ENCODE measurements around the gene CBFA2T3. TPM values are rescaled to one million over a fixed set of nuclear protein-coding genes. Genes with fewer than 3 reads are reported as not detected.

The CBFA2T3 gene
- total RNA-seq, 2 donors from 2014 or later: 3.2 to 4.4 TPM

DNA sequence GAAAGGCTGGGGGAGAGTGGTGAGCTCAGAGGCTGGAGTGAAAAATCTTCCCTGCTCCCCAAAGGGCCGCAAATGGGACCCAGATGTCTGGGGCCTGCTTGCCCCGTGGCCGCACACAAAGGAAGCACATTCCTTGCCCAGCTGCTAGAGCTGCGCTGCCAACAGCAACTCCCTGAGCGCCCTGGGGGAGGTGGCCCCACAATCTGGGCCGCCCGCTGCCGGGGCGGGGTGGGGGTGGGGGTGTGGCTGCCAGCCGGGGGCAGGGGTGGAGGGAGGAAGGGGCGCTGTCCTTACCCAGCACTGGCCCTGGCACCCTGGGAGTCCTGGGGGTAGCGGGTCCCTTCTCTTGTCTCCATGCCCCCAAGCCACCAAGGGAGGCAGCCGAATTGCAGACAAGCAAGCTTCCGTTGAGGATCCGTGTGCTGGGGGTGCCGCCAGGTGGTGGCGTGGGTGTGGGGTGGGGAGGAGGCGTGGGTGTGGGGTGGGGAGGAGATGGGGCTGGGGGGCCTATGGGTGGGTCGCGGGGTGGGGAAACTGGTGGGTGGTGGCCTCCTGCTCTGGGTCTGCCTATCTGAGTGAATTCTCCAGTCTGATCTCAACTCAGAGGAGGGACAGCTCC is 62.1 kb downstream of the CBFA2T3 start:
- H3K9me3 ChIP-seq (ENCODE audit: control insufficient read depth, low read length, poor library complexity, severe bottlenecking): no peaks in the 10 kb centered on the region
- Mint-ChIP-seq H3K36me3 (ENCODE audit: low read depth) (no peaks in the 10 kb centered on the region), H3K4me3 (no peak overlapping the region), H3K27ac (no peak overlapping the region), H3K27me3 (peaks cover 5% of the 10 kb centered on the region), H3K4me1 (peaks cover 3% of the 10 kb centered on the region)
- ATAC-seq: no peak
- no peak for DNase-seq

DNA sequence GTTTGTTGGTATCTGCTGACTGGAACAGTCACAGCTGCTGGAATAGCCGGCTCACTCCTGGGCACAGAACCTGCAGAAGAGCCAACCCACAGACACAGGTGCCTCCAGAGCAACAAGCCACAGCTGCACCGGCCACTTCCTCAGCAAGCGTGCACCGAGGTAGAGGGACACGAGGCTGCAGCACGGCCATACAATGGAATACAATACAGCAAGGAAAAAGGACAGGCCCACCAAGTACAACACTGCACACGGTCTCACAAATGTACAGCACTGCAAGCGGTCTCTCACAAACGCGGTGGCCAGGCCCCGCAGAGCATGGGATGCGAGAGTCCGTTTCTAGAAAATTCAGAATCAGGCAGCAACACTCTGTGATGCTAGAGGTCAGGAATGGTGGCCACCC is 63.1 kb downstream of the CBFA2T3 start:
- peaks cover 5% of the 10 kb centered on the region for H3K27me3 Mint-ChIP-seq
- no peaks in the 10 kb centered on the region for H3K9me3 ChIP-seq (ENCODE audit: control insufficient read depth, low read length, poor library complexity, severe bottlenecking)
- ATAC-seq: no peak
- no peak overlapping the region for H3K4me3 Mint-ChIP-seq
- no peak for DNase-seq
- H3K4me1 Mint-ChIP-seq: peaks cover 3% of the 10 kb centered on the region
- H3K27ac Mint-ChIP-seq: no peak overlapping the region
- no peaks in the 10 kb centered on the region for H3K36me3 Mint-ChIP-seq (ENCODE audit: low read depth)

GRCh38 chr16:88913001-88913612 is 63.9 kb downstream of the CBFA2T3 start:
- no peaks in the 10 kb centered on the region for H3K9me3 ChIP-seq (ENCODE audit: control insufficient read depth, low read length, poor library complexity, severe bottlenecking)
- H3K4me1 Mint-ChIP-seq: peaks cover 3% of the 10 kb centered on the region
- no peak overlapping the region for H3K27ac Mint-ChIP-seq
- DNase-seq: no peak
- H3K36me3 Mint-ChIP-seq (ENCODE audit: low read depth): no peaks in the 10 kb centered on the region
- no peak for ATAC-seq
- peaks cover 5% of the 10 kb centered on the region for H3K27me3 Mint-ChIP-seq
- H3K4me3 Mint-ChIP-seq: no peak overlapping the region

GRCh38 chr16:88912556-88912955 is 64.5 kb downstream of the CBFA2T3 start:
- no peak overlapping the region for H3K4me3 Mint-ChIP-seq
- DNase-seq (no peak), ATAC-seq (no peak)
- peaks cover 5% of the 10 kb centered on the region for H3K27me3 Mint-ChIP-seq
- H3K36me3 Mint-ChIP-seq (ENCODE audit: low read depth): no peaks in the 10 kb centered on the region
- H3K9me3 ChIP-seq (ENCODE audit: control insufficient read depth, low read length, poor library complexity, severe bottlenecking): no peaks in the 10 kb centered on the region
- no peak overlapping the region for H3K27ac Mint-ChIP-seq
- peaks cover 3% of the 10 kb centered on the region for H3K4me1 Mint-ChIP-seq

GRCh38 chr16:88911946-88912310 is 65.1 kb downstream of the CBFA2T3 start:
- H3K9me3 ChIP-seq (ENCODE audit: control insufficient read depth, low read length, poor library complexity, severe bottlenecking): no peaks in the 10 kb centered on the region
- peaks cover 3% of the 10 kb centered on the region for H3K4me1 Mint-ChIP-seq
- no peak for ATAC-seq
- no peak overlapping the region for H3K27ac Mint-ChIP-seq
- no peak overlapping the region for H3K4me3 Mint-ChIP-seq
- H3K27me3 Mint-ChIP-seq: peaks cover 5% of the 10 kb centered on the region
- DNase-seq: no peak
- no peaks in the 10 kb centered on the region for H3K36me3 Mint-ChIP-seq (ENCODE audit: low read depth)

DNA sequence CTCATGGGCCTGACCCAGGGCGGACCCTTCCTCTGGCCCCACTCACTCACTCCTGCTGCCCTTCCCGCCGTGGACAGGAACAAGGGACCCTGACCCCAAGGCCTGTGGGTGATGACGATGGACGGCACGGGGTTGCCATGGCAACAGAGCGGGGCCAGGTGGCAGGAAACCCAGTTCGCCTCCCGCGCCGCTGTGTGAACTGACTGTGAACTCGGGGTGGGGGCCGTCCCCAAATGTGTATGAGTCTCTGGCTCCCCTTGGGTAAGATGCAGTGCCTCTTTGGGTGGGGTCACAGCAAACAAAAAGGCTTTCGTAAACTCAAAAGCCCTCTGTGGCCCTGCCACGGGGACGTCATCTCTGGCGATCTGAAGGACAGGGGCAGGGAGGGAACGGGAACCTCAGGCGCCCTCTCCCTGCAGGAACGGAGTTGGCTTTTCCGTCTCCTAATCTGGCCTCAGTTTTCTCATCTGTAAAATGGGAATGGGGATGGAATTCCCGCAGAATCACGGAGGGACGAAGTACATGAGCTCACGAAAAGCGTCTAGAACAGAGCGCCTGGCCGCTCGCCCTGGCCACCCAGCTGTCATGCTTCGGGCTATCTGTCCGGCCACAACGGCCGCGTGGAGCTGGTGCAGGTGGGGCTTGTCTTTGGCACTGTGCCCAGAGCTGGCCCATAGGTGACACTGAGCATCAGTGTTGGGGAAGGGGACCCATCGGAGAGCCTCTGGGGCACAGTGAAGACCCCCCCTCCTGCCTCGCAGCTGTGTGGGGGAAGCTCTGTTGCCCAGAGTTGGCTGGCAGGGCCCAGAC is 65.7 kb downstream of the CBFA2T3 start:
- H3K27me3 Mint-ChIP-seq: peaks cover 5% of the 10 kb centered on the region
- DNase-seq (no peak), ATAC-seq (no peak)
- no peaks in the 10 kb centered on the region for H3K9me3 ChIP-seq (ENCODE audit: control insufficient read depth, low read length, poor library complexity, severe bottlenecking)
- H3K4me3 Mint-ChIP-seq: no peak overlapping the region
- no peaks in the 10 kb centered on the region for H3K36me3 Mint-ChIP-seq (ENCODE audit: low read depth)
- H3K27ac Mint-ChIP-seq: no peak overlapping the region
- peaks cover 3% of the 10 kb centered on the region for H3K4me1 Mint-ChIP-seq

DNA sequence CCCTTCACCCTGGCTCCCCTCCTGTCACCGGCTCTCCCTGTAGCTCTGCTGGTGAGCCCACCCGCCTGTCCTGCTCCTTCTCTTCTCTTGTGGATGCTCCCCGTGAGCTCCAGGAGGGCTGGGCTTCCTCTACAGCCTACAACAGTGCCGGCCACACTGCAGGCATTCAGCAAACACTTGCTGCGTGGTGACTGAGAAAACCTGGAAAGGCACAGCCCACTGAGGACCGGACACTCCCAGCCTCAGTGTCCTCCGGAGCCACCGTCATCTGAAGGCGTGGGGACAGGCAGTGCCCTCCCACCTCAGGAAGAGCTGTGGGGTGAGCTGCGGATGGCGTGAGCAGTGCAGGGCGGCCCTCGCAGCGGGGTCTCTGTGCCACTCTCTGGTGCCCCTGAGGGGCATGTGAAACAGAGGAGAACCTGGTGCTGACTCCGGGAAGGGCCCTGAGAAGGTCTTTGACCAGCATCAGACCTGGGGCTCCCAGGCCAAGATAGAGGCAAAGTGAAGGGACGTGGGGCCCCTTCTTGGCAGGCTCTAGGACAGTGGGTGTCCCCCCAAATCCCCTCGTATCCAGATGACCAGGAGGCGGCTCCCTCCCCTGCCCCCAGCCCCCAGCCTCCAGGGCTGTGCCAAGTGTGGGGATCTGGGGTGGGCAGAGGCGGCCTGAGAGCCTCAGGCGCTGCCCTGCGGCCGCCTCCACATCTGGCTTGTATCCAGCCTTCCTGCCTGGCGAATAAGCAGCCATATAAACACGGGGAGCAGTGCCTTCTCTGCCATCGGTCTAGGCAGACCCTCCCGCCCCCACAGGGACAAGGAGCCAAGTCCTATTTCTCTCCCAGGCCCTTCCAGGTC is 66.5 kb downstream of the CBFA2T3 start:
- Mint-ChIP-seq H3K27ac (no peak overlapping the region), H3K4me1 (peaks cover 6% of the 10 kb centered on the region), H3K4me3 (no peak overlapping the region), H3K27me3 (peaks cover 5% of the 10 kb centered on the region), H3K36me3 (ENCODE audit: low read depth) (no peaks in the 10 kb centered on the region)
- no peak for DNase-seq
- H3K9me3 ChIP-seq (ENCODE audit: control insufficient read depth, low read length, poor library complexity, severe bottlenecking): no peaks in the 10 kb centered on the region
- no peak for ATAC-seq

DNA sequence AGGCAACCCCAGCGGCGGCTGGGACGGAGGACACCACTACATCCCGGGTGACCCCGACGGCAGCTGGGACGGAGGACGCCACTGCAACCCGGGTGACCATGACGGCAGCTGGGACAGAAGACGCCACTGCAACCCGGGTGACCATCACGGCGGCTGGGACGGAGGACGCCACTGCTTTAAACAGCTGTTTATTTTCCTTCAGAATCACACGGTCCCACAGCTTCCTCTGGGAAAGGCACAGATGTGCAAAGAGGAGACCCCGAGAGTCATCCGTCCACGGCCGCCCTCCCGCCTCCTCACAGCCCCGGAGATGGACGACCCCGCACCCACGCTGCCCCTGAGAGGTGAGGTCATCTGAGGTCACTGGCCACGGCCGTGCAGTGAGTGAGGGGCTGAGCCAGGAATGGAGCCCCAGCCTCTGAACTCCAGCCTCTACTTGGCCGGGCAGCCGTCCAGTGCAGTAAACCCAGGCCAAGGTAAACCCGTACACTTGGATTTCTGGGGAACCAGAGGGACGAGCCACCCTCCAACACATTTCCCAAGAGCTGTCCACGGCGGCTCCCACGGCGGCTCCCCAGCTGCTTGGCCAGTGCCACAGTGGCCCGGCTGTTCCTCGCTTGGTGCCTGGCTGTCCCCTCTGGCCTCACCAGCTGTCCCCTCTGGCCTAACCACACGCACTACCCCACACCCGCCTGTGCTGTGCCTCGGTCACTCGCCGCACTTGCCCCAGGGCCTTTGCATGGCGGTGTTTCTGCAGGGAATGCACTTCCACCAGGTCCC is 67.4 kb downstream of the CBFA2T3 start:
- ATAC-seq (no peak), DNase-seq (no peak)
- Mint-ChIP-seq H3K36me3 (ENCODE audit: low read depth) (no peaks in the 10 kb centered on the region), H3K27me3 (peaks cover 5% of the 10 kb centered on the region), H3K4me1 (peaks cover 9% of the 10 kb centered on the region), H3K4me3 (no peak overlapping the region), H3K27ac (no peak overlapping the region)
- H3K9me3 ChIP-seq (ENCODE audit: control insufficient read depth, low read length, poor library complexity, severe bottlenecking): no peaks in the 10 kb centered on the region

- ATAC-seq: no peak
- H3K27ac Mint-ChIP-seq: no peak overlapping the region
- no peaks in the 10 kb centered on the region for H3K9me3 ChIP-seq (ENCODE audit: control insufficient read depth, low read length, poor library complexity, severe bottlenecking)
- no peaks in the 10 kb centered on the region for H3K27me3 Mint-ChIP-seq
- peaks cover 9% of the 10 kb centered on the region for H3K4me1 Mint-ChIP-seq
- DNase-seq: no peak
- no peak overlapping the region for H3K4me3 Mint-ChIP-seq
- no peaks in the 10 kb centered on the region for H3K36me3 Mint-ChIP-seq (ENCODE audit: low read depth)
Measured at GRCh38 chr16:88908307-88908706, 68.7 kb downstream of the CBFA2T3 start.

GRCh38 chr16:88907768-88908167 is 69.2 kb downstream of the CBFA2T3 start:
- Mint-ChIP-seq H3K36me3 (ENCODE audit: low read depth) (no peaks in the 10 kb centered on the region), H3K27me3 (no peaks in the 10 kb centered on the region), H3K4me3 (no peak overlapping the region), H3K27ac (no peak overlapping the region), H3K4me1 (peaks cover 9% of the 10 kb centered on the region)
- DNase-seq (no peak), ATAC-seq (no peak)
- H3K9me3 ChIP-seq (ENCODE audit: control insufficient read depth, low read length, poor library complexity, severe bottlenecking): no peaks in the 10 kb centered on the region

- Mint-ChIP-seq H3K27me3 (no peaks in the 10 kb centered on the region), H3K36me3 (ENCODE audit: low read depth) (no peaks in the 10 kb centered on the region), H3K27ac (no peak overlapping the region), H3K4me3 (no peak overlapping the region), H3K4me1 (peaks cover 9% of the 10 kb centered on the region)
- no peaks in the 10 kb centered on the region for H3K9me3 ChIP-seq (ENCODE audit: control insufficient read depth, low read length, poor library complexity, severe bottlenecking)
- DNase-seq: no peak
- ATAC-seq: no peak
Measured at GRCh38 chr16:88906535-88907105, 70.4 kb downstream of the CBFA2T3 start.

GRCh38 chr16:88906020-88906419 is 71.0 kb downstream of the CBFA2T3 start:
- H3K36me3 Mint-ChIP-seq (ENCODE audit: low read depth): no peaks in the 10 kb centered on the region
- H3K4me1 Mint-ChIP-seq: peaks cover 9% of the 10 kb centered on the region

More at GRCh38 chr16:88906020-88906419, 71.0 kb downstream of the CBFA2T3 start:
- H3K4me3 Mint-ChIP-seq: no peak overlapping the region
- ATAC-seq: no peak
- H3K27me3 Mint-ChIP-seq: no peaks in the 10 kb centered on the region
- H3K27ac Mint-ChIP-seq: no peak overlapping the region
- no peak for DNase-seq
- H3K9me3 ChIP-seq (ENCODE audit: control insufficient read depth, low read length, poor library complexity, severe bottlenecking): no peaks in the 10 kb centered on the region

Measured in T-helper 17 cell (primary cell).